Mucosa of descending colon (tissue), 3 donors: ENCODE measurements around the gene CRADD. TPM values are rescaled to one million over a fixed set of nuclear protein-coding genes. Genes with fewer than 3 reads are reported as not detected.

Experiments used
- ATAC-seq: fragments of 200-7000 bp; cut with Tn5 transposase; one replicate; pipeline ENCODE4 v1.9.1; 2020; ENCODE audit warnings: mild to moderate bottlenecking, moderate library complexity
- DNase-seq, 3 donors: peaks; one replicate each; pipeline ENCODE4 v3.0.0-alpha.2; 2020
- H3K36me3 ChIP-seq: fragments of 200-600 bp; one replicate; pipeline ENCODE4 v1.8.0; 2021; ENCODE audit warnings: low read depth, mild to moderate bottlenecking
- H3K4me1 ChIP-seq: fragments of 200-600 bp; one replicate; pipeline ENCODE4 v1.8.0; 2021; ENCODE audit warnings: low read depth, mild to moderate bottlenecking
- H3K4me3 ChIP-seq: fragments of 200-600 bp; one replicate; pipeline ENCODE4 v1.8.0; 2021; ENCODE audit warnings: mild to moderate bottlenecking
- H3K9me3 ChIP-seq: fragments of 200-600 bp; one replicate; pipeline ENCODE4 v1.8.0; 2021; ENCODE audit warnings: mild to moderate bottlenecking
- CTCF ChIP-seq: fragments of 200-600 bp; IDR thresholded peaks from one replicate; pipeline ENCODE4 v1.8.0; 2022; ENCODE audit warnings: antibody characterized with exemption, mild to moderate bottlenecking
- intact Hi-C, 2 donors: fragments of 100-400 bp; cut with DNase I in 1 of 2; cut with micrococcal nuclease in 1 of 2; formaldehyde crosslinking; loops; one replicate each; pipeline versions ENCODE4 v1.11.0 to v1.11.1; 2022; cut with DNase I, micrococcal nuclease
- total RNA-seq, 3 donors: library from RNA; stranded (reverse); fragmentation: NEBNext Ultra II Directional in 2 of 3; extraction: Animal tissue kit (Norgen Biotek cat#: 25700) in 2 of 3; gene quantifications; one replicate each; pipeline versions ENCODE4 v1.2.1 to v1.2.4, GENCODE V29; 2021 to 2023
- donor health status: DM: no; HTN: no; CAD: no; lungs with moderate emphysema.
- donor health status: DM: no; HTN: no; CAD: no.
- donor health status: DM: no; HTN: yes; CAD: no.

Gene CRADD
- total RNA-seq, 3 donors from 2014 or later, result 18.4 to 27.9 (median 22.7) TPM

GRCh38 chr12:93839064-93839463 is 161.9 kb downstream of the CRADD start:
- TF ChIP-seq CTCF, result no peak
- Histone ChIP-seq H3K9me3 (no peaks in the 10 kb centered on the region), H3K4me3 (no peak overlapping the region), H3K36me3 (no peaks in the 10 kb centered on the region), H3K4me1 (no peaks in the 10 kb centered on the region)
- ATAC-seq, result no peak
- intact Hi-C loops, result no loop called here
- DNase-seq, result no peak

GRCh38 chr12:93841671-93842070 is 164.5 kb downstream of the CRADD start:
- intact Hi-C loops, result no loop called here
- DNase-seq (no peak), ATAC-seq (no peak)
- Histone ChIP-seq H3K4me1 (no peaks in the 10 kb centered on the region), H3K9me3 (no peaks in the 10 kb centered on the region), H3K36me3 (no peaks in the 10 kb centered on the region), H3K4me3 (no peak overlapping the region)
- TF ChIP-seq CTCF, result no peak

- Histone ChIP-seq H3K9me3 (no peaks in the 10 kb centered on the region), H3K4me1 (no peaks in the 10 kb centered on the region), H3K4me3 (no peak overlapping the region), H3K36me3 (no peaks in the 10 kb centered on the region)
- intact Hi-C loops, result no loop called here
- DNase-seq (no peak), ATAC-seq (no peak)
- no peak for TF ChIP-seq CTCF
These were observed 167.1 kb downstream of the CRADD start for GRCh38 chr12:93844164-93844784.

- intact Hi-C loops, result no loop called here
These were observed 169.9 kb downstream of the CRADD start for GRCh38 chr12:93846936-93847516.

GRCh38 chr12:93847517-93848474 is 170.6 kb downstream of the CRADD start:
- no peak for TF ChIP-seq CTCF
- no peak overlapping the region for H3K4me3 ChIP-seq
- no peaks in the 10 kb centered on the region for H3K9me3 ChIP-seq
- ATAC-seq (no peak), DNase-seq (no peak)
- intact Hi-C loops, result no loop called here
- no peaks in the 10 kb centered on the region for H3K36me3 ChIP-seq
- H3K4me1 ChIP-seq, result peaks cover 11% of the 10 kb centered on the region

More at GRCh38 chr12:93846936-93847516, 169.9 kb downstream of the CRADD start:
- peaks cover 11% of the 10 kb centered on the region for H3K4me1 ChIP-seq
- DNase-seq (no peak), ATAC-seq (no peak)
- H3K4me3 ChIP-seq, result no peak overlapping the region
- H3K9me3 ChIP-seq, result no peaks in the 10 kb centered on the region
- TF ChIP-seq CTCF, result no peak
- H3K36me3 ChIP-seq, result no peaks in the 10 kb centered on the region
